Cardiac muscle cell (in vitro differentiated cells and primary cell): ENCODE data around the gene LRRK1. TPM values are rescaled to one million over a fixed set of nuclear protein-coding genes. Genes with fewer than 3 reads are reported as not detected.

ENCODE experiments used
- DNase-seq, 2 donors: peaks; one replicate each; pipeline versions ENCODE4 v3.0.0 to v3.0.0-alpha.2; 2010 to 2017; ENCODE audit warnings: low read depth in 1 of 2, low spot score in 1 of 2
- H3K27ac ChIP-seq: fragments of 200-600 bp; sonication (generic); 2 replicates; pipeline ENCODE4 v1.5.1; 2016
- H3K27me3 ChIP-seq: fragments of 200-600 bp; sonication (generic); 2 replicates; pipeline ENCODE4 v1.6.0; 2016; ENCODE audit warnings: control low read depth
- H3K36me3 ChIP-seq: fragments of 200-600 bp; sonication (generic); 2 replicates; pipeline ENCODE4 v1.5.1; 2016; ENCODE audit warnings: control low read depth
- H3K4me1 ChIP-seq: fragments of 200-600 bp; sonication (generic); 2 replicates; pipeline ENCODE4 v1.8.1; 2017; ENCODE audit warnings: low read depth, mild to moderate bottlenecking, mixed run types
- H3K4me3 ChIP-seq: fragments of 200-600 bp; sonication (generic); 2 replicates; pipeline ENCODE4 v1.5.1; 2016; ENCODE audit warnings: mild to moderate bottlenecking
- H3K9me3 ChIP-seq: fragments of 200-600 bp; sonication (generic); 2 replicates; pipeline ENCODE4 v1.5.1; 2017; ENCODE audit warnings: low read depth, mild to moderate bottlenecking, control low read depth
- polyA plus RNA-seq: library from polyadenylated mRNA; unstranded; fragments of >200 nt; fragmentation: Nextera tagmentation; extraction: Ambion mirVana; gene quantifications from 2 replicates; pipeline ENCODE4 v1.2.1, GENCODE V29; 2016
- total RNA-seq: library from RNA; depleted of rRNA; stranded (reverse); fragments of >200 nt; gene quantifications from 2 replicates; pipeline ENCODE4 v1.2.3, GENCODE V29; 2016
- TF ChIP-seq, protein P1 (sequence below): IDR thresholded peaks from 2 replicates; pipeline ENCODE4 v1.5.1; 2012; ENCODE audit warnings: low read depth, mild to moderate bottlenecking, low read length

The LRRK1 gene
- total and polyA plus RNA-seq, 2 experiments from 2014 or later = 0.12 to 1.0 TPM

GRCh38 chr15:101027920-101028319 is 108.8 kb downstream of the LRRK1 start:
- Histone ChIP-seq H3K9me3 (no peaks in the 10 kb centered on the region), H3K27ac (no peak overlapping the region), H3K4me3 (no peak overlapping the region), H3K36me3 (no peaks in the 10 kb centered on the region), H3K27me3 (no peaks in the 10 kb centered on the region), H3K4me1 (no peaks in the 10 kb centered on the region)
- TF ChIP-seq, protein P1, sequence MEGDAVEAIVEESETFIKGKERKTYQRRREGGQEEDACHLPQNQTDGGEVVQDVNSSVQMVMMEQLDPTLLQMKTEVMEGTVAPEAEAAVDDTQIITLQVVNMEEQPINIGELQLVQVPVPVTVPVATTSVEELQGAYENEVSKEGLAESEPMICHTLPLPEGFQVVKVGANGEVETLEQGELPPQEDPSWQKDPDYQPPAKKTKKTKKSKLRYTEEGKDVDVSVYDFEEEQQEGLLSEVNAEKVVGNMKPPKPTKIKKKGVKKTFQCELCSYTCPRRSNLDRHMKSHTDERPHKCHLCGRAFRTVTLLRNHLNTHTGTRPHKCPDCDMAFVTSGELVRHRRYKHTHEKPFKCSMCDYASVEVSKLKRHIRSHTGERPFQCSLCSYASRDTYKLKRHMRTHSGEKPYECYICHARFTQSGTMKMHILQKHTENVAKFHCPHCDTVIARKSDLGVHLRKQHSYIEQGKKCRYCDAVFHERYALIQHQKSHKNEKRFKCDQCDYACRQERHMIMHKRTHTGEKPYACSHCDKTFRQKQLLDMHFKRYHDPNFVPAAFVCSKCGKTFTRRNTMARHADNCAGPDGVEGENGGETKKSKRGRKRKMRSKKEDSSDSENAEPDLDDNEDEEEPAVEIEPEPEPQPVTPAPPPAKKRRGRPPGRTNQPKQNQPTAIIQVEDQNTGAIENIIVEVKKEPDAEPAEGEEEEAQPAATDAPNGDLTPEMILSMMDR = no peak
- DNase-seq = no peak

GRCh38 chr15:101028321-101028720 is 109.2 kb downstream of the LRRK1 start:
- H3K9me3 ChIP-seq = no peaks in the 10 kb centered on the region
- DNase-seq = no peak
- TF ChIP-seq, protein P1 = no peak
- no peaks in the 10 kb centered on the region for H3K4me1 ChIP-seq
- no peaks in the 10 kb centered on the region for H3K36me3 ChIP-seq
- H3K4me3 ChIP-seq = no peak overlapping the region
- no peaks in the 10 kb centered on the region for H3K27me3 ChIP-seq
- no peak overlapping the region for H3K27ac ChIP-seq

DNA sequence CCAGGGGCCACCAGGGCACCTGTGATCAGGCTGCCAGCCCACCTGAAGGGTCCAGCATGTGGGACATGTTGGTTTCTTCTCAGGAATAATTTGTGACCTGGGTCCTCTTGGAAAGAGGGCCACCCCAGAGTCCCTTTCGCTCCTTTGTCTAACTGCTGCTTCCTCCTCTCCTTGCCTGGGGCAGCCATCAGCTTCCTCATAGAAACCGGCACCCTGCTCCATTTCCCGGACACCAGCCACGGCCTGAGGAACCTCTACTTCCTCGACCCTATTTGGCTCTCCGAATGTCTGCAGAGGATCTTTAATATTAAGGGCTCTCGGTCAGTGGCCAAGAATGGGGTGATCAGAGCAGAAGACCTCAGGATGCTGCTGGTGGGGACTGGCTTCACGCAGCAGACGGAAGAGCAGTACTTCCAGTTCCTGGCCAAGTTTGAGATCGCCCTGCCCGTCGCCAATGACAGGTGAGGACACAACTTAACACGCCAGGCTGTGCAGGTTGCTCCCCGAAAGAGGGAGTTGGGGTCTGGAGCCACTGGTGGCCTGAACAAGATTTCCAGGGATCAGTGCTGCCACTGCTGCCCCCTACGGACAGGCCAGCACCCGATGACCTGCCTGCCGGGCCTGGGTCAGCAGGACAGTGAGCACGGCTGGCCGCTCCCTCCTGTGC is 109.7 kb downstream of the LRRK1 start:
- no peak for DNase-seq
- no peaks in the 10 kb centered on the region for H3K36me3 ChIP-seq
- no peak overlapping the region for H3K27ac ChIP-seq
- H3K27me3 ChIP-seq = no peaks in the 10 kb centered on the region
- no peaks in the 10 kb centered on the region for H3K4me1 ChIP-seq
- TF ChIP-seq, protein P1 = no peak
- H3K4me3 ChIP-seq = no peak overlapping the region
- no peaks in the 10 kb centered on the region for H3K9me3 ChIP-seq

DNA sequence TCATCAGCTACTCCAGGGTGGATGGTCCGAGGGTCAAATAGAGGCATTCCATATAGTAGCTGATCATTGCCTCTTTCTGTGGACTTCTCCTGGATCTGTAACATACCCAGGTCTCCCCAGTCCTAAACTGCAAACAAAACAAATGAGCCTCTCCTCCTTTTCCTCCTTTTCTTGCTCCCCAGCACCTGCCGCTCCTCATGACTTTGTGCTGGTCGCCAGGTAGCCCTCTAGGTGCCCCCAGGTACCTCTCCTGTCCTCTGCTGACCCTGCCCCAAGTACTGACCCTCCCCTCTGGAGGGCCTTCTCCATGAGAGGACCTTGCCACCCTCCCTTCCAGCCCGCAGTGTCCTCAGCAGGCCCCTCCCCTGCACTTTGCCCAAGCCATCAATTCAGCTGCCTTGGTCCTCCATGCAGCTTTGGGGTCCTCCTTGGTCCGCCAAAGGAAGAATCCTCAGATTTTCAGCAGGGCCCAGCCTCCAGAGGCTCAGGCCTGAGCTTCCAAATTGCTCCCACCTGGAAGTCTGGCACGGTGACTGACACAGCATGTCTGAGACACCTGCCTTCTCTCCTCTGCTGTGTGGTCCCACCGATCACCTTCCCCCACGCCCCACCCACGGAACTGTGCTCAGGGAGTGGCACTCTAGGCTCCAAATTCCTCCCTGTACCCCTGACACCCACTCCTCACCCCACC is 111.0 kb downstream of the LRRK1 start:
- Histone ChIP-seq H3K27me3 (no peaks in the 10 kb centered on the region), H3K4me1 (no peaks in the 10 kb centered on the region), H3K36me3 (no peaks in the 10 kb centered on the region), H3K9me3 (no peaks in the 10 kb centered on the region), H3K4me3 (no peak overlapping the region), H3K27ac (no peak overlapping the region)
- no peak for DNase-seq
- TF ChIP-seq, protein P1 = no peak

DNA sequence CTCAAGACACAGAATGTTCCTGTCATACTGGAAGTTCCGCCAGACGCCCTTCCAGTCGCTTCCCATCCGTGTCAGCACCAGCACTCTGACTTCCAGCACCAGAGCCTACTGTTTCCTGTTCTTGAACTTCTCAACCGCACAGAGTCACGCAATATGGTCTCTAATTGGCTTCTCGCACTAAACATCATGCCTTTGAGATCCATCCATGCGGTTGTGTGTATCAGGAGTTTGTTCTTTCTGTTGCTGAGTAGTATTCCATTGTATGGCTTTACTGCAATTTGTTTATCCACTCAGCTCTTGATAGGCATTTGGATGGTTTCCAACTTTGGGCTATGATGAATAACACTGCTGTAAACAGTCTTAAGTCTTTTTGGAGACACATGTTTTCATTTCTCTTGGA is 112.1 kb downstream of the LRRK1 start:
- no peaks in the 10 kb centered on the region for H3K9me3 ChIP-seq
- no peaks in the 10 kb centered on the region for H3K36me3 ChIP-seq
- TF ChIP-seq, protein P1 = no peak
- no peak overlapping the region for H3K4me3 ChIP-seq
- no peak overlapping the region for H3K27ac ChIP-seq
- H3K4me1 ChIP-seq = no peaks in the 10 kb centered on the region
- DNase-seq = peak in 1 of 2 donors; percentile 65
- H3K27me3 ChIP-seq = no peaks in the 10 kb centered on the region
